Measurements from ENCODE around the gene PRDM2.
"Not testable (repeated sequence)": the region's sequence is repeated elsewhere in the genome, so short reads cannot be mapped to it uniquely, and the experiment has no call there.

Gene PRDM2

DNA sequence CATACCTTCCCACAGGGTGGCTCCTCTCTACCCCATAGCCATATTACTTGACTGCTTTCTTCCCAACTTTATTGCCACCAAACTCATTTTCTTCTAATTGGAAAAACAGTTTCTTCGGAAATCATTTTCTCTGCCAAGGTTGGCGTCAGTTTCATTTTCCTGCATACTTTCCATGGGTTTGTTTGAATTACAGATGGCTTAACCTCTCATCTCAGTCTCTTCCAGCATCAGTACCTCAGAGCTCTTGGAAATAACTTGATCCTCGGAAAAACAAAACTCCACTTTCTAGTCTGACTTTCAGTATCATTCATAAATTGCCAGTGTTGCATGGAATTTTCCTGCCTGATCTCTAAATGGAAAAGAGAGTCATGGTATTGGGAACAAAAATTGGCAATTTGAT is 20.3 kb upstream of the PRDM2 start:
- DNase-seq (ENCODE audit: low spot score in 2 of 2) = no peak
- in situ Hi-C loops (cut with MboI; ENCODE audit: low sequenced_read_pairs) = loop anchor here (10.0 kb wide), 1 partner anchor 55 kb away; no protein-coding TSS in a partner anchor

GRCh38 chr1:13680609-13681008 is 19.4 kb upstream of the PRDM2 start:
- in situ Hi-C loops (cut with MboI; ENCODE audit: low sequenced_read_pairs) = loop anchor here (10.0 kb wide), 1 partner anchor 56 kb away; no protein-coding TSS in a partner anchor

More for the DNA sequence above, 20.3 kb upstream of the PRDM2 start:
- H3K27me3 ChIP-seq (ENCODE audit: low read depth) = 0 out of 2 replicates have a peak, but pooled peaks cover 2% of the 10 kb centered on the region
- H3K4me1 ChIP-seq = no peaks in the 10 kb centered on the region
- H3K9me3 ChIP-seq = no peaks in the 10 kb centered on the region
- H3K36me3 ChIP-seq (replicated peaks) = no peaks in the 10 kb centered on the region
- no peak overlapping the region for H3K4me3 ChIP-seq

GRCh38 chr1:13681921-13682320 is 18.1 kb upstream of the PRDM2 start:
- Histone ChIP-seq H3K4me1 (no peaks in the 10 kb centered on the region; the same call in 1 of the 2 replicates), H3K27me3 (ENCODE audit: low read depth) (no peaks in the 10 kb centered on the region), H3K36me3 (replicated peaks) (no peaks in the 10 kb centered on the region), H3K9me3 (no peaks in the 10 kb centered on the region), H3K4me3 (no peak overlapping the region)
- no peak for DNase-seq (ENCODE audit: low spot score in 2 of 2)
- in situ Hi-C loops (cut with MboI; ENCODE audit: low sequenced_read_pairs) = loop anchor here (10.0 kb wide), 1 partner anchor 57 kb away; no protein-coding TSS in a partner anchor

More at GRCh38 chr1:13680609-13681008, 19.4 kb upstream of the PRDM2 start:
- DNase-seq (ENCODE audit: low spot score in 2 of 2); H3K4me3 ChIP-seq; H3K4me1 ChIP-seq; H3K27me3 ChIP-seq (ENCODE audit: low read depth); H3K36me3 ChIP-seq (replicated peaks); H3K9me3 ChIP-seq: not testable (repeated sequence)

- Histone ChIP-seq H3K9me3 (no peaks in the 10 kb centered on the region), H3K4me3 (no peak overlapping the region), H3K27me3 (ENCODE audit: low read depth) (no peaks in the 10 kb centered on the region), H3K4me1 (no peaks in the 10 kb centered on the region; the same call in 1 of the 2 replicates), H3K36me3 (replicated peaks) (no peaks in the 10 kb centered on the region)
- no peak for DNase-seq (ENCODE audit: low spot score in 2 of 2)
- in situ Hi-C loops (cut with MboI; ENCODE audit: low sequenced_read_pairs) = loop anchor here (10.0 kb wide), 1 partner anchor 58 kb away; no protein-coding TSS in a partner anchor
These were observed 17.5 kb upstream of the PRDM2 start for GRCh38 chr1:13682444-13682843.

DNA sequence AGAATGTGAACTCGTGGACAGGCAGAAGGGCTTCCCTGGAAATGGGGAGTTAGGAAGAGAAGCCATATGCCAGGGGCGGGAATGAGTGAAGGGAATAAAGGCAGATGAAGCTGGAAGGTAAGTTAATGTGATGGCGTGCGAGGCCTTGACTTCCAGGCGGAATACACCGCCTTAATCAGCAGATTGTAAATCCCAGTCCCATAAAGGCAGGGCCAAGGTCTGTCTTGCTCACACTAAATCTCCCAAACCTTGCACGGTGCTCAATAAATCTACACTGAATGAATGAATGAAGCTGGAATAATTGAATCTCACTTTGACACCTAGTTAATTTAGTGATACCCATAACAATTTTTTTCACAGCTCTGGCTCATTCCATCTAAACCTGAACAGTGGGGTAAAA is 16.8 kb upstream of the PRDM2 start:
- no peaks in the 10 kb centered on the region for H3K27me3 ChIP-seq (ENCODE audit: low read depth)
- H3K9me3 ChIP-seq = no peaks in the 10 kb centered on the region
- no peaks in the 10 kb centered on the region; the same call in 1 of the 2 replicates for H3K4me1 ChIP-seq
- no peak for DNase-seq (ENCODE audit: low spot score in 2 of 2)
- H3K4me3 ChIP-seq = no peak overlapping the region
- no peaks in the 10 kb centered on the region for H3K36me3 ChIP-seq (replicated peaks)
- in situ Hi-C loops (cut with MboI; ENCODE audit: low sequenced_read_pairs) = loop anchor here (10.0 kb wide), 1 partner anchor 58 kb away; no protein-coding TSS in a partner anchor

DNA sequence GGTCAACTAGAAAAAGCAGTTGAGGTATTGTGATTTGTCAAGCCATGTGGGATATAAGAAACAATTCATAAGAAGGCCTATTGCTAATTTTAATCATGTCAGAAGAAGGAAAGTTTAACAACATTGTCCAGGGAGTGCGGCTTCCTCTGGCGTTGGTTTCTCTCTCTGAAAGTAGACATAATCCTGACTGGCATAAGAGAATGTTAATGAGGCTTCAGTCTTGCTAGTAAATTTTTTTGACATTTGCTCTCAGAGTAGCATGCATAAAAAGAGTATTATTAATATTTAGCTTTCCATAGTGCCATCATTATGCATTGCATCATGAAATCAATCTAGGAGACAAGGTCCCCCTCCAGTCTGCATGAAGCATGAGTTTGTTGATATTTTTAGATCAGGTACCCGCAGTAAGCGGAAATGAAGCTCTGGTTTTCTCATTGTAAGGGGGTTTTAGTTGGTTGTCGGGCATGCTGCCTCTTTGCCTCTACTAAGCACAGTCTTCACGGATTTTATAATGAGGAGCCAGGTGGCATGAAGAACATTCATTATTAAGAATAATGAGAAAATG is 12.8 kb upstream of the PRDM2 start:
- no peak for DNase-seq (ENCODE audit: low spot score in 2 of 2)
- Histone ChIP-seq H3K27me3 (ENCODE audit: low read depth) (no peaks in the 10 kb centered on the region), H3K9me3 (no peaks in the 10 kb centered on the region), H3K4me1 (no peaks in the 10 kb centered on the region; the same call in 1 of the 2 replicates), H3K36me3 (replicated peaks) (no peaks in the 10 kb centered on the region), H3K4me3 (no peak overlapping the region)
- in situ Hi-C loops (cut with MboI; ENCODE audit: low sequenced_read_pairs) = loop anchor here (10.0 kb wide), 1 partner anchor 62 kb away; no protein-coding TSS in a partner anchor

- H3K4me3 ChIP-seq; DNase-seq (ENCODE audit: low spot score in 2 of 2); H3K9me3 ChIP-seq; in situ Hi-C loops (cut with MboI; ENCODE audit: low sequenced_read_pairs); H3K36me3 ChIP-seq (replicated peaks); H3K27me3 ChIP-seq (ENCODE audit: low read depth); H3K4me1 ChIP-seq: not testable (repeated sequence)
These were observed 6.9 kb upstream of the PRDM2 start for GRCh38 chr1:13693094-13693493.

- Histone ChIP-seq H3K4me1 (no peaks in the 10 kb centered on the region), H3K4me3 (no peak overlapping the region), H3K27me3 (ENCODE audit: low read depth) (no peaks in the 10 kb centered on the region), H3K9me3 (peaks cover 6% of the 10 kb centered on the region; the same call in 1 of the 2 replicates), H3K36me3 (replicated peaks) (no peaks in the 10 kb centered on the region)
- in situ Hi-C loops (cut with MboI; ENCODE audit: low sequenced_read_pairs) = no loop called here
- DNase-seq (ENCODE audit: low spot score in 2 of 2) = no peak
These were observed 4.9 kb upstream of the PRDM2 start for GRCh38 chr1:13694886-13695684.

- H3K9me3 ChIP-seq = peaks cover 6% of the 10 kb centered on the region; the same call in 1 of the 2 replicates
- no peak for DNase-seq (ENCODE audit: low spot score in 2 of 2)
- no peaks in the 10 kb centered on the region for H3K4me1 ChIP-seq
- H3K36me3 ChIP-seq (replicated peaks) = no peaks in the 10 kb centered on the region
- no peaks in the 10 kb centered on the region for H3K27me3 ChIP-seq (ENCODE audit: low read depth)
- in situ Hi-C loops (cut with MboI; ENCODE audit: low sequenced_read_pairs) = no loop called here
- H3K4me3 ChIP-seq = no peak overlapping the region
These were observed 2.2 kb upstream of the PRDM2 start for GRCh38 chr1:13697738-13698137.

DNA sequence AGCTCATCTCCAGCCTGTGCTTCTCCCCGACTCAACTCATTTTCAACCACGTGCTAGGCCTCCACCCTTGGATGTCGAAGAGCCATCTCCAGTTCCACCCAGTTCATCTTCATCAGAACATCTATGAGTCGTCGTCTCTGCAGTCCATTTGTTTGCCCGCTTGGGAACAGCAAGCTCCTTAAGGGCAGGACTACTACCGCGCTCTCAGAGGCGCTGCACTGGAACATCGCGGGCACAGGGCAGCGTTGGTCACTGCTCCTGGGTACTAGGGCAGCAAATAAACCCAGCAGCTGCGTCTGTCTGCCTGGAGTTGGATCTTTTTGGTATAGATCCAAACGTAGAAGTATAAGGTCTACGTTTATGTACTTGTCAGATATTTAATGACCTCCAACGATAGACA is 478 bp upstream of the PRDM2 start:
- peaks cover 6% of the 10 kb centered on the region for H3K4me1 ChIP-seq
- H3K9me3 ChIP-seq = peaks cover 6% of the 10 kb centered on the region; the same call in 1 of the 2 replicates
- no peaks in the 10 kb centered on the region for H3K27me3 ChIP-seq (ENCODE audit: low read depth)
- in situ Hi-C loops (cut with MboI; ENCODE audit: low sequenced_read_pairs) = no loop called here
- DNase-seq (ENCODE audit: low spot score in 2 of 2) = no peak
- peak overlapping the region; percentile 52 for H3K4me3 ChIP-seq
- no peaks in the 10 kb centered on the region for H3K36me3 ChIP-seq (replicated peaks)

- peak in 1 of 2 experiments; percentile 51 for DNase-seq (ENCODE audit: low spot score in 2 of 2)
- no peaks in the 10 kb centered on the region for H3K27me3 ChIP-seq (ENCODE audit: low read depth)
- H3K36me3 ChIP-seq (replicated peaks) = no peaks in the 10 kb centered on the region
- H3K9me3 ChIP-seq = peaks cover 6% of the 10 kb centered on the region; the same call in 1 of the 2 replicates
- H3K4me3 ChIP-seq = peak overlapping the region; percentile 31
- H3K4me1 ChIP-seq = peaks cover 6% of the 10 kb centered on the region
- in situ Hi-C loops (cut with MboI; ENCODE audit: low sequenced_read_pairs) = no loop called here
These were observed 708 bp downstream of the PRDM2 start for GRCh38 chr1:13700521-13701270.

- H3K4me1 ChIP-seq = peaks cover 6% of the 10 kb centered on the region
- H3K9me3 ChIP-seq = peaks cover 6% of the 10 kb centered on the region; the same call in 1 of the 2 replicates
- peak overlapping the region; percentile 31 for H3K4me3 ChIP-seq
- no peak for DNase-seq (ENCODE audit: low spot score in 2 of 2)
- in situ Hi-C loops (cut with MboI; ENCODE audit: low sequenced_read_pairs) = no loop called here
- H3K27me3 ChIP-seq (ENCODE audit: low read depth) = no peaks in the 10 kb centered on the region
- no peaks in the 10 kb centered on the region for H3K36me3 ChIP-seq (replicated peaks)
These were observed 1.3 kb downstream of the PRDM2 start for GRCh38 chr1:13701271-13701640.

- no peak overlapping the region for H3K4me3 ChIP-seq
- no peaks in the 10 kb centered on the region for H3K36me3 ChIP-seq (replicated peaks)
- in situ Hi-C loops (cut with MboI; ENCODE audit: low sequenced_read_pairs) = no loop called here
- peaks cover 6% of the 10 kb centered on the region; the same call in 1 of the 2 replicates for H3K9me3 ChIP-seq
- H3K27me3 ChIP-seq (ENCODE audit: low read depth) = no peaks in the 10 kb centered on the region
- H3K4me1 ChIP-seq = peaks cover 6% of the 10 kb centered on the region
- DNase-seq (ENCODE audit: low spot score in 2 of 2) = no peak
These were observed 2.6 kb downstream of the PRDM2 start for GRCh38 chr1:13702425-13703127.
